ENCODE data around the gene COA7.

COA7 gene

DNA sequence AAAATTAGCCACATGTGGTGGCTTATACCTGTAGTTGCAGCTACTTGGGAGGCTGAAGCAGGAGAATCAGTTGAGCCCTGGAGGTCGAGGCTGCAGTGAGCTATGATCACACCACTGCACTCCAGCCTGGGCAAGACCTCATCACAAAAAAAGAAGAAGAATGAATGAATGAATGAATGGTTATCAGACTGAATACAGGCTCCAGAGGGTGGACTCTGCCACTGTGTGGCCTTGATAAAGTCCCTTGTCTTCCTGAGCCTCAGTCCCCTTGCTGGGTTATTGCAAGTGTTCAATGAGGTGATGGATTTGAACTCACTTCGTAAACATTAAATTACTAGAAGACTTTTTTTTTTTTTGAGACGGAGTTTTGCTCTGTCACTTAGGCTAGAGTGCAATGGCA lies 40.4 kb downstream of the COA7 start:
- Histone ChIP-seq H3K9me2 (replicated peaks; ENCODE audit: insufficient read depth, low read length) (no peaks in the 10 kb centered on the region), H3K4me2 (ENCODE audit: low read depth, low read length, poor library complexity, severe bottlenecking) (no peak overlapping the region), H2AFZ (ENCODE audit: low read depth, low read length, severe bottlenecking) (no peak overlapping the region), H3K27ac (ENCODE audit: low read depth, low read length) (no peak overlapping the region), H4K20me1 (ENCODE audit: low read depth, low read length) (no peaks in the 10 kb centered on the region), H3K4me3 (ENCODE audit: insufficient read depth, low read length, poor library complexity, severe bottlenecking) (no peak overlapping the region), H3K36me3 (ENCODE audit: low read length) (no peaks in the 10 kb centered on the region), H3F3A (ENCODE audit: insufficient read depth) (no peaks in the 10 kb centered on the region), H3K27me3 (ENCODE audit: low read length) (no peaks in the 10 kb centered on the region), H3K79me2 (ENCODE audit: insufficient read depth, low read length) (no peaks in the 10 kb centered on the region), H3K9ac (ENCODE audit: low read length) (no peak overlapping the region), H3K9me3 (ENCODE audit: insufficient read depth, low read length) (no peaks in the 10 kb centered on the region)
- TF ChIP-seq, protein P1, sequence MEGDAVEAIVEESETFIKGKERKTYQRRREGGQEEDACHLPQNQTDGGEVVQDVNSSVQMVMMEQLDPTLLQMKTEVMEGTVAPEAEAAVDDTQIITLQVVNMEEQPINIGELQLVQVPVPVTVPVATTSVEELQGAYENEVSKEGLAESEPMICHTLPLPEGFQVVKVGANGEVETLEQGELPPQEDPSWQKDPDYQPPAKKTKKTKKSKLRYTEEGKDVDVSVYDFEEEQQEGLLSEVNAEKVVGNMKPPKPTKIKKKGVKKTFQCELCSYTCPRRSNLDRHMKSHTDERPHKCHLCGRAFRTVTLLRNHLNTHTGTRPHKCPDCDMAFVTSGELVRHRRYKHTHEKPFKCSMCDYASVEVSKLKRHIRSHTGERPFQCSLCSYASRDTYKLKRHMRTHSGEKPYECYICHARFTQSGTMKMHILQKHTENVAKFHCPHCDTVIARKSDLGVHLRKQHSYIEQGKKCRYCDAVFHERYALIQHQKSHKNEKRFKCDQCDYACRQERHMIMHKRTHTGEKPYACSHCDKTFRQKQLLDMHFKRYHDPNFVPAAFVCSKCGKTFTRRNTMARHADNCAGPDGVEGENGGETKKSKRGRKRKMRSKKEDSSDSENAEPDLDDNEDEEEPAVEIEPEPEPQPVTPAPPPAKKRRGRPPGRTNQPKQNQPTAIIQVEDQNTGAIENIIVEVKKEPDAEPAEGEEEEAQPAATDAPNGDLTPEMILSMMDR (IDR thresholded peaks at IDR 0.05; ENCODE audit: insufficient read depth, low read length, poor library complexity, severe bottlenecking), result no peak
- no peak for TF ChIP-seq EZH2phosphoT487 (conservative IDR thresholded peaks at IDR 0.05; ENCODE audit: low read length)

DNA sequence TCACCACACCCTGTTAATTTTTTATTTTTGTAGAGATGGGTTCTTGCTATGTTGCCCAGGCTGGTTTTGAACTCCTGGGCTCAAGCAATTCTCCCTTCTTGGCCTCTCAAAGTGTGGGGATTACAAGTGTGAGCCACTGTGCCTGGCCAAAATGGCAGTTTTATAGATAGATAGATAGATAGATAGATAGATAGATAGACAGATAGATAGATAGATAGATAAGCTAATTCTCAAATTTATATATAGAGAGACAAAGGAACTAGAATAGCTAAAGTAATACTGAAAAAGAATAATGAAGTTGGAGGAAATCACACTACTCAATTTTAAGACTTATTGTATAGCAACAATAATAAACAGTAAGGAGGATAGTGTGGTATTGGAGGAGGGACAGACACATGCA lies 44.1 kb downstream of the COA7 start:
- H4K20me1 ChIP-seq (ENCODE audit: low read depth, low read length), result no peaks in the 10 kb centered on the region
- H3K27me3 ChIP-seq (ENCODE audit: low read length), result no peaks in the 10 kb centered on the region
- peaks cover 3% of the 10 kb centered on the region; the same call in 1 of the 2 replicates for H3K36me3 ChIP-seq (ENCODE audit: low read length)
- no peaks in the 10 kb centered on the region for H3K9me2 ChIP-seq (replicated peaks; ENCODE audit: insufficient read depth, low read length)
- H3F3A ChIP-seq (ENCODE audit: insufficient read depth), result no peaks in the 10 kb centered on the region
- no peak overlapping the region for H3K4me2 ChIP-seq (ENCODE audit: low read depth, low read length, poor library complexity, severe bottlenecking)
- H3K9ac ChIP-seq (ENCODE audit: low read length), result no peak overlapping the region
- no peak overlapping the region for H2AFZ ChIP-seq (ENCODE audit: low read depth, low read length, severe bottlenecking)
- no peak overlapping the region for H3K27ac ChIP-seq (ENCODE audit: low read depth, low read length)
- no peaks in the 10 kb centered on the region for H3K79me2 ChIP-seq (ENCODE audit: insufficient read depth, low read length)
- no peak overlapping the region for H3K4me3 ChIP-seq (ENCODE audit: insufficient read depth, low read length, poor library complexity, severe bottlenecking)
- H3K9me3 ChIP-seq (ENCODE audit: insufficient read depth, low read length), result no peaks in the 10 kb centered on the region
- TF ChIP-seq, protein P1 (IDR thresholded peaks at IDR 0.05; ENCODE audit: insufficient read depth, low read length, poor library complexity, severe bottlenecking), result no peak
- no peak for TF ChIP-seq EZH2phosphoT487 (conservative IDR thresholded peaks at IDR 0.05; ENCODE audit: low read length)

DNA sequence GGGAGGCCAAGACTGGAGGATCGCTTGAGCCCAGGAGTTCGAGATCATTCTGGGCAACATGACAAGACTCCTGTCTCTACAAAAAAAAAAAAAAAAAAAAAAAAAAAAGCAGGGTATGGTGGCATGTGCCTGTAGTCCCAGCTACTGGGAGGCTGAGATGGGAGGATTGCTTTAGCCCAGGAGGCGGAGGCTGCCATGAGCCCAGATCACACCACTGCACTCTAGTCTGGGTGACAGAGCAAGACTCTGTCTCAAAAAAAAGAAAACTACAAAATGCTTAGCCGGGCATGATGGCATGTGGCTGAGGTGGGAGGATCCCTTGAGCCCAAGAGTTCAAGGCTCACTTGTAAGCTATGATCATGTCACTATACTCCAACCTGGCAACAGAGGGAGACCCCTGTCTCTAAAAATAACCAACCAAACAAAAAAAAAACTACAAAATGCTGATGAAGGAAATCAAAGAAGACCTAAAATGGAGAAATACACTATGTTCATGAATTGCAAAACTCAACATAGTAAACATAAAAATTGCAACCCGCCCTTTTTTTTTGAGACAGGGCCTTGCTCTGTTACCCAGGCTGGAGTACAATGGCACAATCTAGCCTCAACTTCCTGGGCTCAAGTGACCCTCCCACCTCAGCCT lies 44.8 kb downstream of the COA7 start:
- Histone ChIP-seq H3K4me2 (ENCODE audit: low read depth, low read length, poor library complexity, severe bottlenecking) (no peak overlapping the region), H3K36me3 (ENCODE audit: low read length) (peaks cover 3% of the 10 kb centered on the region; the same call in 1 of the 2 replicates), H3K27ac (ENCODE audit: low read depth, low read length) (no peak overlapping the region; the same call in 1 of the 2 replicates), H3F3A (ENCODE audit: insufficient read depth) (no peaks in the 10 kb centered on the region), H3K4me3 (ENCODE audit: insufficient read depth, low read length, poor library complexity, severe bottlenecking) (no peak overlapping the region), H3K79me2 (ENCODE audit: insufficient read depth, low read length) (no peaks in the 10 kb centered on the region), H3K9ac (ENCODE audit: low read length) (no peak overlapping the region), H2AFZ (ENCODE audit: low read depth, low read length, severe bottlenecking) (no peak overlapping the region), H4K20me1 (ENCODE audit: low read depth, low read length) (no peaks in the 10 kb centered on the region), H3K27me3 (ENCODE audit: low read length) (no peaks in the 10 kb centered on the region), H3K9me2 (replicated peaks; ENCODE audit: insufficient read depth, low read length) (no peaks in the 10 kb centered on the region), H3K9me3 (ENCODE audit: insufficient read depth, low read length) (no peaks in the 10 kb centered on the region)
- no peak for TF ChIP-seq EZH2phosphoT487 (conservative IDR thresholded peaks at IDR 0.05; ENCODE audit: low read length)
- TF ChIP-seq, protein P1 (IDR thresholded peaks at IDR 0.05; ENCODE audit: insufficient read depth, low read length, poor library complexity, severe bottlenecking), result no peak

All from SU-DHL-6 (cell line).